Raji (cell line): ENCODE results near the gene LRFN2.

Experiments used
- POLR2A ChIP-seq: IDR thresholded peaks from 2 replicates; pipeline ENCODE4 v1.6.1; 2011; ENCODE audit warnings: low read depth, low read length, control low read depth; ENCODE audit not compliant: insufficient read depth

LRFN2 gene

GRCh38 chr6:40387871-40388264, 199.3 kb downstream of the LRFN2 start:
- TF ChIP-seq POLR2A, result no peak

GRCh38 chr6:40387127-40387870, 199.9 kb downstream of the LRFN2 start:
- no peak for TF ChIP-seq POLR2A

GRCh38 chr6:40386200-40386599, 201.0 kb downstream of the LRFN2 start:
- no peak for TF ChIP-seq POLR2A

- no peak for TF ChIP-seq POLR2A
Observed at GRCh38 chr6:40383348-40384115, 203.6 kb downstream of the LRFN2 start.

- no peak for TF ChIP-seq POLR2A
Observed at GRCh38 chr6:40380271-40380670, 206.9 kb downstream of the LRFN2 start.

- no peak for TF ChIP-seq POLR2A
Observed at GRCh38 chr6:40379811-40380210, 207.4 kb downstream of the LRFN2 start.

- TF ChIP-seq POLR2A, result no peak
Observed at GRCh38 chr6:40378725-40379074, 208.5 kb downstream of the LRFN2 start.

GRCh38 chr6:40378071-40378724, 209.0 kb downstream of the LRFN2 start:
- no peak for TF ChIP-seq POLR2A

GRCh38 chr6:40377173-40377806, 209.9 kb downstream of the LRFN2 start:
- no peak for TF ChIP-seq POLR2A

- TF ChIP-seq POLR2A, result no peak
Observed at GRCh38 chr6:40376113-40376650, 211.0 kb downstream of the LRFN2 start.

GRCh38 chr6:40373267-40373666, 213.9 kb downstream of the LRFN2 start:
- TF ChIP-seq POLR2A, result no peak

- no peak for TF ChIP-seq POLR2A
Observed at GRCh38 chr6:40371621-40372020, 215.5 kb downstream of the LRFN2 start.

GRCh38 chr6:40371095-40371494, 216.1 kb downstream of the LRFN2 start:
- TF ChIP-seq POLR2A, result no peak

GRCh38 chr6:40369891-40370290, 217.3 kb downstream of the LRFN2 start:
- TF ChIP-seq POLR2A, result no peak

GRCh38 chr6:40369042-40369441, 218.1 kb downstream of the LRFN2 start:
- no peak for TF ChIP-seq POLR2A

GRCh38 chr6:40362859-40363258, 224.3 kb downstream of the LRFN2 start:
- no peak for TF ChIP-seq POLR2A

- TF ChIP-seq POLR2A, result no peak
Observed at GRCh38 chr6:40359808-40360207, 227.4 kb downstream of the LRFN2 start.
